Measurements from ENCODE around the gene GPS2.

Gene GPS2

DNA sequence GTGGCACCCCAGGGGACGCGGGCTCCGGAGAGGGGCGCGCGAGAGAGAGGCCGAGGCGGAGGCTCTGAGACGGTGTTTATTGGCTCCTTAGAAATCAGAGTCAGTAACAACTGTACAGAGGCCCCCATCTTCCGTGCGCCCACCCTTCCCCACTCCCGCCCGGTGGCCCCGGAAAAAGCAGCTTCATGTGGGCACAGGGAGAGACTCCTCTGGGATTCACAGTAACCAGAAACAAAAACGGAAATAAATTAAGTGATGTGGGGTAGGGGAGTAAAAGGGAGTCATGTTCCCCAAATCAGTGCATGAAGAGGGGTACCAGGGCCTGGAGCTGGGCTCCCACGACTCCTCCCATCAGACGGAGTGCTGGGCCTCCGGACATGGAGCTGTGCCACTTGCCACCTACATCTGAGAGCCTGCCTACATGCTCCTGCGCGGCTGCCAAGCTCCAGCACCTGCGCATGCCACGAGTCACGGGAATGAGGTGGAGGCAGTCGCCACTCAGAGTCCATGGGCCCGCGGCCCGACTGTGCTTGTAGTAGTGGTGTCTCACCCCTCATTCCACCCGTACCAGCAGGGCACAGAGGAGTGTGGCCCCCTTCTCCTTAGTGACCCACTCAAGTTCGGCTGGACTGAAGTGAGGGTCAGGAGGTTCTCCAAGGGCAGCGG, 543 bp upstream of the GPS2 start:
- DNase-seq = no peak

DNA sequence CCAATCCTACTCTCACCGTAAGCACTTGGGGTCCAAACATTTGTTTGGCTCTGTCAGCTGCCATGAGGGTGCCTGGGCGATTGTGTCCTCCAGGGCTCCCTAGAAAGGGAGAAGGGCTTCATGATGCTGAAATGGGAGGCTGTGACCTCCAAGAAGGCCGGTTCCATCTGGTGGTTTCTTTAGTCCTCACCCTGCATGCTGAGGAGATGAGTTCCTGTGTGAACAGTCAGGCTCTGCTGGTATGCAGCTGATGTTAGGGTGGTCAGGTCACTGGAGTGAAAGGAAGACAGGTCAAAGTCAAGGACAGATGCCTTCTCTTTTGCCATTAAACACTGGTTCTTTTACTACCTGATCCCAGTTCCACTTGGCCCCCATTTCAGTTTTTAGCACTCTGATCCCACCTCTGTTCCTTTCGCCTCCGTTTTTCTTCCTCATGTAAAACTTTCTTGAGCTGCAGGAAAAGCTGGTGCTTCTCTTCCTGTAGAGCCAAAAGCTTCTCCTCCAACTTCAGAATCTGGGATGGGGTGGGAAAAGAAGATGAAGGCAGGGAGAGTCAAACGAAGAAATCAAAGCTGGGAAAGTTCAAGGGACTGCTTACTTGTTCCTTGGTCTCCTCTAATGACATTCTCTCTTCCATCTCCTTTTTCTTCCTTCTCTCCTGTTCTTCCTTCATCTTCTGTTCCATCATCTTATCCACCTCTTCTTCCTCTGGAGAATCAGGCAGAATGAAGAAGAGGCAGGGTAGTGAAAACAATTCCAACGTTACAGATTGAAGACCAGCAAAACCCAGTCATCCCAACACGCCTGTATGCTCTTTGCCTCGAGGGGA, 1.1 kb downstream of the GPS2 start:
- DNase-seq = no peak

DNA sequence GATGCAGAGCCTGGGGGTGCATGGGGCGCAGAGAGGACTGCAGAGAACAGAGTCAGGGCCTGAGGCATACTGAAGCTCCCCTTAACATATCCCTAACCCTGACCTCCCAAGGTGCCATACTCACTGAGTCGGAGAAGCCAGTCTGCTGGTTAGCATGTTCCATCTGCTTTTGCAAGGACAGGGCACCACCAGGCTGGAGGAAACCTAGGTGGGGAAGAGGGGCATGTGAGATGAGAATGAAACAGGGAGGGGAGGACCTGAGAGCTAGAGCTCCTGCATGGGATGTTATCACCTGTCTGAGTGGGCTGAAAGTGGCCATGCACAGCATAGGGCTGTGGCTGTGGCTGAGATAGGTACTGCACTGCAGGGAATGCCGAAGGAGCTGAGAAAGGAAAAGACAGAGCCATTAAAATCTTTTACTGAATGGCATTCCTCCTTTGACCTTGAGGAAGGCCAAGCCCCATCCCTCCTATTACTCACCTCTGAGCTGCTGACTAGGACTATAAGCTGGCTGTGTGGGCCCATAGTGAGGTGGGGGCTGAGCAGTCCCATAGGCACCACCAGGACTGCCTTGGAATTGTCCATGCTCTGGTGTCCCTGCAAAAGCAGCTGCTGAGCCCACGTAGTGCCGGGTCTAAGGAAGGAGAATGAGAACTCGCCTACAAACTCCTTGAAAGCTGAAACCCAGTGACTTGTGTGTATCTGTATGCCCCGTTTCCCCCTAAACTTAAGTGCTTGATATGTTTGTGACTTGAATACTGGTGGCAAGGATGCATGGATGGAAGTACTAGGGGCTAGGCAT, 1.9 kb downstream of the GPS2 start:
- DNase-seq = no peak

DNA sequence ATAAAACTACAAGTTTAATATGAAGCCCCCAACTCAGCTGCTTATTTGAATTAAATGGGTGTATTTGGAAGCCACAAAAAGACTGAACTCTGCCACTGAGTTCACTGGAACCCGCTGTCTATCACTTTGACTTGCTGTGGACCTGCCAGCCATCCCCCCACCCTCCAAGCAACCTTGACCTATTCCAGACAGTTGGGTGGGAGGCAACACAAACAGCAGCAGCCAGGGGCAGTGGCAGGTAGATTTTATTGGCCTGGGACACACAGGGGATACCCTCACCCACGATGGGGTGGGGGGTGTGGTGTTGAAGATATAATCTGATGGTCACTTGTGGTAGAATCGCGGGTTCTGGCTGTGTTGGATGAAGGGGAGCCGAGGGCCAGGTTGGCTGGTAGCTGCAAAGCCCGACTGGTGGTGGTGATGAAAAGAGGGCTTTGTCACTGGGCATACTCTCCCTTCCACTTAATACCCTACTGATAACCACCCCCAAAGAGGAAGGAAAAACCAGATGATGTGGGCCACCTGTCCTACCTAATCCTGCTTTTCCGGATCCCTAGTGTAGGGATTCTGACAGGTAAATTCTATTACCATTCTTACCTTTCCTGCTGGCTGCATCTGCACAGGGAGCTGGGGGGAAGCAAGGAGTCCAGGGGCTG, 2.6 kb downstream of the GPS2 start:
- no peak for DNase-seq

DNA sequence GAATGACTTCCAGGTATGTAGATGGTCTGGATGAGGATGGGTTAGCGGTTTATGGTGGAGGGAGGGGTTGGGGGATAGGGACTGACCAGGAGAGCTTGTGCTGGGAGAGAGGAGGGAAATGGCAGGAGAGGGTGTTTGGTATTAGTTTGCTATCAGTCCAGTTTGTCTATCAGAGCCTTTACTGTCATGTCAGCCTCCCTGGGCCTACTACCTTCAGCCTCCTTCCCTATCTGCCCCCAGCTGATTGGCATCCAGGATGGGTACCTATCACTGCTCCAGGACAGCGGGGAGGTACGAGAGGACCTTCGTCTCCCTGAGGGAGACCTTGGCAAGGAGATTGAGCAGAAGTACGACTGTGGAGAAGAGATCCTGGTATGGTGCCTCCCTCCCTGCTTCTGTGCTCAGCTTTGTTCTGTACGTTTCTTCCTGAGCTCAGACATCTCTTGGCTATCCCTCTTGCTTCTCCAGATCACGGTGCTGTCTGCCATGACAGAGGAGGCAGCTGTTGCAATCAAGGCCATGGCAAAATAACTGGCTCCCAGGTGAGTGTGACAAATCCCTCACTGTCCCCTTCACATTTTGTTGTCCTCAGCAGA, 4.0 kb downstream of the GPS2 start:
- DNase-seq = no peak

DNA sequence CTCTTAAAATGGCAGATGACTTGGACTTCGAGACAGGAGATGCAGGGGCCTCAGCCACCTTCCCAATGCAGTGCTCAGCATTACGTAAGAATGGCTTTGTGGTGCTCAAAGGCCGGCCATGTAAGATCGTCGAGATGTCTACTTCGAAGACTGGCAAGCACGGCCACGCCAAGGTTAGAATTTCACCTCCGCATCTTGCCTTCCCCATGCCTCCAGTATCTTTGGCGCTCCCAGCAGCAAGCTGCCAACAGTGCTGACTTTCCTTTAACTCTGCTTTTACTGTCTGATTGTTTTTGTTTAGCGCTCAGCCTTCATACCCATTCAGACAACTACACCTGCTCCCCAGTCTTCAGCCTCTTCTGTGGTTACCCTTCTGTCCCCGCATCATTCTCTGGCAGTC, 5.5 kb downstream of the GPS2 start:
- DNase-seq = no peak

DNA sequence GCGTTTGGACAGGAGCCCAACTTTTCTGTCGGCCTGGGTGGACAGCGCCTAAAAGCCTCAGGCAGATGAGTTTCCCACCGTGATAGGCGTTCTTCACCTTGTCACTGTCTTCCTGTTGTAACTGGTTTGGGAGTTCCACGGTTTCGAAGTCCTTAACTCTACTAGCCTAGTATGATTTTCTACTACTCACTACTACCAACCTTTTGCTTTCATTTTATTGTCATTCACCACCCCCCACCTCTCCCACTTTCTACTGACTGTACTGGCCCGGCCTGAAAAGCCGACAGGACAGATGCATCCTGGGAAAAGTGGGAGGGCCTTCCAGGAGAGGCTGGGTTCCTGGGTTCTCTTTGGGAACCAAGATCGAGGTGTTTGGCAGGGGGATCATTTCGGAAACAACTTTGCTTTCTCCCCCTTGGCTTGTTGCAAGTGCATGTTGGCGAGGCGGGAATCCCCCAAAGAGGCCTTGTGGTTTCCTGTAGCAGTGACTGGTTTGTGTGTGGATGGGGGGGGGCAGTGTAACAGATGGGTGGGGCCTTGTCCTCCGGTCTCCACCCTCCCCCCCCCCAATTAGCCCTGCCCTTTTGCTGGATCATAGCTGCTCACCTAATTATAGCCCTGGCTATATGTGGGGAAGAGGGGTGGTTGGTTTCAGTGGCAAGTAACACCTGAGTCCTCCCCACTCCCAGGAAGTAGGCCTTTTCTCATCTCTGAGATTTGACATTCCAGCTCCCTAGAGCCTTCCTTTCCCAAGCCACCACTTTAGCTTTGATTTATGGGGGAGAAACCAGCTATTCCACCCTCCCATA, 6.3 kb downstream of the GPS2 start:
- peak; percentile 66 for DNase-seq

DNA sequence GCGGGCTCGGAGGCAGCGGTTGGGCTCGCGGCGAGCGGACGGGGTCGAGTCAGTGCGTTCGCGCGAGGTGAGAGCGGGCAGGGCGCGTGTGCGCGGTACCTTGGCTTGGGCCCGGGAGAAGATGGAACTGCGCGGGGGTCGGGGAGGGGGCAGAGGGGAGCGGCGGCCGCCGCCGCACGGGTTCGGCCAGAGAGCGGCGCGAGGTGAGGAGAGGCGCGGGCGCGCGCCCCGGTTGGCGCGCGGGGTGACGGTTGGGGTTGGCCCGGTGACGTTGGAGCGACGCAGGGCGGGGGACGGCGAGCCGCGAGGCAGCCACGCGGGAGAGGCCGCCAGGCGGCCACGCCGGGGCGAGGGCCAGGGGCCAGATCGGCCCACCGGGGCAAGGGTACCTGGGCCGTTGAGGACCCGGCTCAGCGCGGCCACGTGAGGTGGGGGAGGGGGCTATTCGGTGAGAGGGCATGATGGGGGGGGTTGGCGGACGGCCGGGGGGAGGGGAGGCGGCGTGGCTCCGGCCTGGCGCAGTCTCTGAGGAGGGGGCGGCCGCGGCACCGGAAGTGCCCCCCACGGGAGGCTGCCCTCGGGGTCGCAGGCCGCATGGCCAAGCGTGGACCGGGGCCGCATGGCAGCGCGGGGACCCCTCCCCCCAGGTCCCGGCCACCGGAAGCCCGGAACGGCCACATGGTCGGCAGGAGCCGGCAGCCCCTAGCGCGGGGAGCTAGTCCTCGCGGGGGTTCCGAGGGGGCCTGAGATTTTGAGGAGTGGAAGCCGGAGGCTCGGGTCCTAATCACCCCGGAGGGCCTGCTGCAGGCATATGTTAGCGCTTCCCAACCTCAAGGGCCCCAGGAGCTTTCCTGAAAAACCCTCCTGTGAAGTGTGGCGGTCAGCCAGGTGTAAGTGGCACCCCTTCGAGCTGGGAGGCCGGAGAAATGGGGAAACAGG, 7.2 kb downstream of the GPS2 start:
- no peak for DNase-seq

DNA sequence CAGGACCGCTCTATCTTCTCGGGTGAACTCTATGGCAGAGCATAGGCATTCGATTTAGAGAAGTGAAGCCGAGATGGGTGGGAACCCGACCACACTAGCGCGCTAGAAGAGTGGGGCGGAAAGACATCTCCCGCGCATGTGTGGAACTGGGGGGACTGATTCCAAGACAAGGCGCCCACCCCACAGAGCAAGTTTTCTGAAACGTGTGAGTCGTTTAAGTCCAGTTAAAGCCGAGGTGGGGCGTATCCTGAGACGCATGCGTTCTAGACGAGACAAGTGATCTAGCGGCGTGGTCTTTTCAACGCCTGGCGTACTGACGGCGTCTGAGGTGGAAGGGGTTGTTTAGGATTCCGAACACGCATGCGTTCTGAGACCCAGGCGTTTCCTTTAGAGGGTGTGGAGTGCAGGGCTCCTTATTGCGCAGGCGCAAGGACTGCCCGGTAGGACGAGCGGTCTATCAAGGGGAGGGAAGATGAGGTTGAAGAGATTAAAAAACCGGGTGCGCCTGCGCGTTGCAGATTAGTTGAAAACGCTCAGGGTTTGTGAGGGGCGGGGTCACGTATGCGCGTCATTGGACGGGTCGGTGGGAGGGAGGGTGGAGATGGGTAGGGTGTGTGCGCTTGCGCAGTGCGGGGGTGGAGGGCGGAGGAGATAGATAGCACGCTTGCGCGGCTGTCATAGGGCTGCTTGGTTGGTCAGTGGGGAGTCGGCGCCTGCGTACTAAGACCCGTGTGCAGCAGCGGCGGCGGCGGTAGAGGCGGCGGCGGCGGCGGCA, 8.1 kb downstream of the GPS2 start, which contains the start of gene EIF5A:
Gene EIF5A, plus strand, starts transcription at position 718 of the 775 bp plus-strand sequence. CDS start 2,008 bp downstream, outside the sequence.
- DNase-seq = peak; percentile 98

DNA sequence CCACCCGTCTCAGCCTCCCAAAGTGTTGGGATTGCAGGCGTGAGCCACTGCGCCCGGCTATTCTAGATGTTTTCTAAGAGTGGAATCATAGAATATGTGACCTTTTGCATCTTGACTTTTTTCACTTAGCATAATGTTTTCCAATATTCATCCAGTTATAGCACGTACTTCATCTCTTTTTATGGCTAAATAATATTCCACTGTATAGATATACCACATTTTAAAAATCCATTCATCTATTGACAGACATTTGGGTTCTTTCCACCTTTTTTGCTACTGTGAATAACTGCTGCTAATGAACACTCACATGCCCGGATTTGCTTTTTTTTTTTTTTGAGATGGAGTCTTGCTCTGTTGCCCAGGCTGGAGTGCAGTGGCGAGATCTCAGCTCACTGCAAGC, 11.0 kb downstream of the GPS2 start:
- DNase-seq = no peak

DNA sequence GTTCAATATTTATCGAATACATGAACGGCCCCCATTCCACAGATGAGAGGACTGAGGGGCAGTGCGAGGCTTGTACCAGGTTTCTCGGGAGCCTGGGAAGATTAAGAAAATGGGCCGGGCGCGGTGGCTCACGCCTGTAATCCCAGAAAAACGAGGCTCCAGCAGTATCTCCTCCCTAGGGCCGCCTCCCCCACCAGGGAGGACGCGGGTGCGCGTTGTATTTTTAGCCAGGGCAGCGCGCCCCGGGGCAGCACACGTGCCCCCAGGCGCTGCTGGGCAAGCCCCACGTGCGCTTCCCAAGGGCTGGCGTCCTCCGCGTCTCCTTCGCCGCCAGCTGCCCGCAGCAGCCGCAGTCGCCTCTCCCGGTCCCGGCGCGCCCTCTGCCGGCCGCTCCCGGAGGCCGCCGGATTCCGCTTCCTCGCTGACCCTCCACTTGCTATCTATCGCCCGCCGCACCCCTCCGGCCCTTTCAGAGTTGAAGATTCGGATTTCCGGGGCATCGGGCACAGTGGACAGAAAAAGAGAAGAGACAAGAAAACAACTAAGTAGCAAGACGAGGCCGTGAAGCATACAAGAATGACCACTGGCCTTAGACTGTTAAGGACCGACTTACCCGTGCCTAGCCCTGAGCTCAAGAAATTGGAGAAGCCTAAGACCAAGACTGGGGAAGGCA, 18.8 kb downstream of the GPS2 start:
- DNase-seq = peak; percentile 79

DNA sequence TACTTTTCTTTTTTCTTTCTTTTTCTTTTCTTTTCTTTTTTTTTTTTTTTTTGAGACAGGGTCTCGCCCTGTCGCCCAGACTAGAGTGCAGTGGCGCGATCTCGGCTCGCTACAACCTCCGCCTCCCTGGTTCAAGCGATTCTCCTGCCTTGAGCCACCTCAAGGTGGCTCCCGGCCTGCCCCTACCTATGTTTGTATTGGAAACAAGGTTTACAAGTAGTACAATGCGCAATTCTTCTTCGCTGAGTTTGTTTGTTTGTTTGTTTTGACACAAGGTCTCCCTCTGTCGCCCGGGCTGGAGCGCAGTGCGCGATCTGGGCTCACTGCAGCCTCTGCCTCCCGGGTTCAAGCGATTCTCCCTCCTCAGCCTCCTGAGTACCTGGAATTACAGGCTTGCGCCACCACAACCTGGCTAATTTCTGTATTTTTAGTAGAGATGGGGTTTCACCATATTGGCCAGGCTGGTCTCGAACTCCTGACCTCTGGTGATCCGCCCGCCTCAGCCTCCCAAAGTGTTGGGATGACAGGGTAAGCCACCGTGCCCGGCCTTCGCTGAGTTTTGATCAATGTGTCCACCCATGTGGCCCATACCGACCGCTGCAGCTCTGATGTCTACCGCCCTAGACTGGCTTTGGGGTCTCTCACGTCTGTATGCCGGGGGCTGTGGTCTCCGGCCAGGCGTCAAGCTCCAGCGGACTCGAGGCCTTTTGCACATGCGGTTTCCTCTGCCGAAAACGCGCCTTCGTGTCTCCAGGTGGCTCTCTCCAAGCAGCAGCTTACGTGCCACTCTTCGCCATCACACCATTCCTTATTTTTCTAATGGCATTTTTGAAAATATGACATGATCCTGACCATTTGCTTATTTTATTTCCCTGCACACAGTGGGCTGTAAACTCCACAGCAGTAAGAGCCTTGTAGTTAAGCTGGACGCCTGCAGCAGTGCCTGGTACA, 19.7 kb downstream of the GPS2 start:
- DNase-seq = no peak

DNA sequence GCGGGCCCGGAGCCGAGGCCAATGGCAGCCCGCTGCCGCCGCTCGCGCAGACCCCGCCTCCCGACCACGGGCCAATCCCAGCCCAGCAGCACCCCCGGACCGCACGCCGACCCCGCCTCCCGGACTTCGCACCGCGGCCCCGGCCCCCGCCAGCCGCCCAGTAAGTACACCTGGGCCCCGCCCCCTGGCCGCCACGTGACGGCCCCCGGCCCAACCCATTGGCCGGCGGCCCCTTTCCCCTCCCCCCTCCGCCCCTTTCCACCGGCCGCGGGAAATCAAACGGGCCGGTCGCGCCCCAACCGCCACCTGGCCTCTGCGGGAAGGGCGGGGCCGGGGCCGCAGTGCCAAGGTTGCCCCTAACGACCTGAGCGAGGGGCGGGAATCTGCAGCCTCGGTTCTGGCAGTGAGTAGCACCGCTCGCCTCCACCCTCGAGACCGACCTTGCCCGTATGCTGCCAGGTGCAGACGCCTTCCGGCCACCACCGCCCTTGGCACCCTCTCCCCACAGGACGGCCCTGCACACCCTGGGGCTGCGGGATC, 20.5 kb downstream of the GPS2 start, which contains the start of gene YBX2:
Gene YBX2, minus strand, starts transcription at position 26 of the 540 bp plus-strand sequence. CDS start 139 bp downstream, outside the sequence.
- DNase-seq = peak; percentile 94

DNA sequence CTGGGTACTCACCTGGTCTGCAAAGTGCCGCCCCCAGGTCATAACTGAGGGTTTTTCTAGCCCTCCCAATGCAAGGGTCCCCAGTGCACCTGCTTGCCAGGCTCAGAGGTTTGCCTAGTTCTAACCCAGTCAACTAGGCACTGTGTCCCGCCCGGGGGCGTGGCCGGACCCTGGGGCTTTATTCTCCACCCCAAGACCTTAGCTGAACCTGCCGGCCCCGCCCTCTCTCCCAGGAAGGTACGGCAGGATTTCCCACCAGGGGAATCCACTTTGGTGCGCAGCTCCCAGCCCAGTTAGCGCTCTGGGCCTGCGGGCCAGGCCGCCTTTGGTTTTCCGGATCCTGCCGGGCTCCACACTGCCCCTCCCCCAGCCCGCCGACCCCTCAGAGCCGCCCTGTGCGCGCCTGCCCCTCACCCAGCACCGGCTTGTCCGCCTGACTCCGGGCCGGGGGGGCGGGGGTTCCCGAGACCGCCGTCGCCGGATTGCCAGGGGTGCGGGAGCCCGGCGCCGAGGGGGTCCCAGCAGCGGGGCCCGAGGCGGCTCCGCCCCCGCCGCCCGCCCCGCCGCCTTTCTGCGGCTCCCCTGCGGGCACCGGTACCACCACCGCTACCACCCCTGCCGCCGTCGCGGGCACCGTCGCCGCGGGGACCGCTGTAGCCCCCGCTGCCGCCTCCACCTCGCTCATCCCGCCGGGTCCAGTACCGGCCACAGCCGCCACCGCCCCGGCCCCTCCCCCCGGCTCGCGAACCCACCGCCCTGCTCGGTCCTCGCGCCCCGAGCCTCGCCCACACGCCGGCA, 21.1 kb downstream of the GPS2 start:
- peak; percentile 56 for DNase-seq

DNA sequence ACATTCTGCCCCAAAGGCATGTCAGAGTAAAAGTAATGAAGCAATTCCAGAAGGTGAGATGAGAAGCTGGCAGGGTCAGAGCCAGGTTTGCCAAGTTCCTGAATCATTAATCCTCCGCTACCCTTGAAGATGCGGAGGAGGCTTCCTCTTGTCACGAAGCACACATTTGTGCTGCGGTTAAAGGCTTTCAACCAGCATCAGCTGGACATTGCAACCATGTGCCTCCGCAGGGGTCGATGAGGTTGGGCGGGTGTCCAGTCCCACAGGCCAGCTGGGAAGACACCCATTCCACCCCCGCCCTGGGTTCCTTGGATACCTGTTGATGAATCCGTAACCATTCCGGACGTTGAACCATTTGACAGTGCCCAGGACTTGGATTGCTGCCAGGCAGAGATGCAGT, 22.0 kb downstream of the GPS2 start:
- DNase-seq = no peak

DNA sequence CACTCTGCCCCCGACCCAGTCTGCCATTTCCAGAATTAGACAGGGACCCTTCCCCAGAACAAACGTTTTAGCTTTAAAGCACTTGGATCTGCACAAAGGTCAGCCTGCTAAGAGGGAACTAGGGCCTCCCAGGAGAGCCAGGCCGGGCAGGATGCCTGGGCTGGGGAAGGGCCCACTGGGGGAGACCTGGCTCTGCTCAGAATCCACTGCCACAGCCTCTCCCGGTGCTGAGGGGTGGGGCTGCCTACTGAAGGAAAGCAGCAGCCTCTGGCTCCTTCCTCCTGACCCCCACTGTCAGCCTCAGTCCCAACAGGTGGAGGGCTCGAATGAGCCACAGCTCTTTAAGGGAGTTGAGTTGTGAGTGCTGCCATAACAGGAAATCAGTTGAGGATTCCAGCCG, 22.4 kb downstream of the GPS2 start:
- no peak for DNase-seq

DNA sequence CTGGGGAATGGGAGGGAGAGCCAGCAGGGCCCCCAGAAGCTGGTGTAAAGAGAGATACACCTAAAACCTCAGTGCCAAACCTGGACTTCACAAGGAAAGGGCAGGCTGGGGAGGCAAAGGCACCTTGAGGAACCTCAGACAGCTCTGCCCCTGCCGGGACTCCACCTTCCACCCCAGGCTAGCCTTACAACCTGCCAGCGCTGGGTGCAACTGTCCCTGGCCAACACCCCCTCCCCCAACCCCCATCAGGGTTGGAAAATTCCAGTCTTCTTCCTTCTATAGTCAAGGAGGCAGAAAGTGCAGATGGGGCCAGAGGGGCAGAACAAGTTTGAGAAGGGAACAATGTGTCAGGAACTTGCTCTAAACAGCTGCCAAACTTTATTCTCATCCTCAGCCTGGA, 23.0 kb downstream of the GPS2 start:
- DNase-seq = no peak
